HepG2 (cell line): ENCODE data around the gene VAMP2. TPM values are rescaled to one million over a fixed set of nuclear protein-coding genes. Genes with fewer than 3 reads are reported as not detected.

ENCODE experiments used
- DR1 ChIP-seq: sonication (generic); formaldehyde crosslinking; IDR thresholded peaks from 2 replicates; pipeline ENCODE4 v1.8.0; 2021; ENCODE audit warnings: mild to moderate bottlenecking, missing genetic modification reagents, inconsistent platforms
- ELF4 ChIP-seq: sonication (generic); formaldehyde crosslinking; IDR thresholded peaks from 2 replicates; pipeline ENCODE4 v1.5.0; 2020; ENCODE audit warnings: missing genetic modification reagents, mild to moderate bottlenecking, moderate library complexity, borderline replicate concordance
- GFI1 ChIP-seq: sonication (generic); formaldehyde crosslinking; IDR thresholded peaks from 2 replicates; pipeline ENCODE4 v1.5.0; 2020; ENCODE audit warnings: missing genetic modification reagents, mild to moderate bottlenecking, borderline replicate concordance
- MED13 ChIP-seq: sonication (generic); formaldehyde crosslinking; IDR thresholded peaks from 2 replicates; pipeline ENCODE4 v1.5.0; 2020; ENCODE audit warnings: missing genetic modification reagents
- PRDM10 ChIP-seq: sonication (generic); formaldehyde crosslinking; IDR thresholded peaks from 2 replicates; pipeline ENCODE4 v1.4.0; 2020; ENCODE audit warnings: low read depth, missing genetic modification reagents
- PREB ChIP-seq: sonication (generic); formaldehyde crosslinking; IDR thresholded peaks from 2 replicates; pipeline ENCODE4 v1.4.0; 2020; ENCODE audit warnings: missing genetic modification reagents
- RELA ChIP-seq: sonication (generic); formaldehyde crosslinking; IDR thresholded peaks from 2 replicates; pipeline ENCODE4 v1.4.0; 2020; ENCODE audit warnings: missing genetic modification reagents
- SAP130 ChIP-seq: IDR thresholded peaks from 2 replicates; pipeline ENCODE4 v1.6.1; 2016; ENCODE audit warnings: low read depth
- SIN3A ChIP-seq: IDR thresholded peaks from 2 replicates; pipeline ENCODE4 v1.6.1; 2011; ENCODE audit warnings: low read depth, mild to moderate bottlenecking, control low read depth, low read length, borderline replicate concordance
- SMAD9 ChIP-seq: sonication (generic); formaldehyde crosslinking; IDR thresholded peaks from 2 replicates; pipeline ENCODE4 v1.5.1; 2020; ENCODE audit warnings: mild to moderate bottlenecking, missing genetic modification reagents
- TOE1 ChIP-seq: sonication (generic); formaldehyde crosslinking; IDR thresholded peaks from 2 replicates; pipeline ENCODE4 v1.4.0; 2020; ENCODE audit warnings: mild to moderate bottlenecking, missing genetic modification reagents
- TRIM22 ChIP-seq: fragments of 450-650 bp; IDR thresholded peaks from 2 replicates; pipeline ENCODE4 v1.6.1; 2017
- ZBTB14 ChIP-seq: sonication (generic); formaldehyde crosslinking; IDR thresholded peaks from 2 replicates; pipeline ENCODE4 v1.4.0; 2020; ENCODE audit warnings: missing genetic modification reagents
- ZFX ChIP-seq: sonication (generic); formaldehyde crosslinking; IDR thresholded peaks from 2 replicates; pipeline ENCODE4 v1.4.0; 2020; ENCODE audit warnings: mild to moderate bottlenecking, low read depth, missing genetic modification reagents, moderate library complexity
- ZNF687 ChIP-seq: sonication (generic); formaldehyde crosslinking; IDR thresholded peaks from 2 replicates; pipeline ENCODE4 v1.5.1; 2020; ENCODE audit warnings: mild to moderate bottlenecking, missing genetic modification reagents, moderate library complexity
- ZNF777 ChIP-seq: sonication (generic); formaldehyde crosslinking; IDR thresholded peaks from 2 replicates; pipeline ENCODE4 v1.4.0; 2020; ENCODE audit warnings: missing genetic modification reagents
- ZSCAN21 ChIP-seq: sonication (generic); formaldehyde crosslinking; IDR thresholded peaks from 2 replicates; pipeline ENCODE4 v1.8.0; 2022; ENCODE audit warnings: mild to moderate bottlenecking, missing genetic modification reagents, moderate library complexity, borderline replicate concordance
- polyA plus RNA-seq, 8 experiments: library from polyadenylated mRNA; depleted of rRNA in 3 of 8; stranded (reverse) in 7 of 8; unstranded in 1 of 8; fragments of >200 nt; fragmentation: Illumina TruSeq in 4 of 8; extraction: Trizol in 4 of 8; gene quantifications; 2 replicates each; pipeline versions ENCODE4 v1.2.1 to v1.2.3, GENCODE V29; 2011 to 2016; ENCODE audit warnings: low read depth in 4 of 8, missing spikeins in 1 of 8, mixed read lengths in 1 of 8; ENCODE audit not compliant: insufficient read depth in 1 of 8
- total RNA-seq, 5 experiments: library from RNA; depleted of rRNA; stranded (reverse); fragments of >200 nt; fragmentation: Illumina TruSeq; extraction: Trizol; gene quantifications; 2 replicates each; pipeline ENCODE4 v1.2.3, GENCODE V29; 2016; ENCODE audit warnings: low read depth in 1 of 5

VAMP2 gene
- total and polyA plus RNA-seq, 2 of the 13 experiments (the other 11 are each of a cell fraction or from before 2014, with no cell fraction given), result 3.9 to 17.2 TPM

- TF ChIP-seq ZBTB14, result no peak
- no peak; the same call in 1 of the 2 replicates for TF ChIP-seq RELA (CRISPR knock-in tag)
- TF ChIP-seq SMAD9 (CRISPR knock-in tag), result no peak
- no peak for TF ChIP-seq ELF4 (CRISPR knock-in tag)
- peak; percentile 69; the same call in 1 of the 2 replicates for TF ChIP-seq GFI1 (CRISPR knock-in tag)
- TF ChIP-seq MED13 (CRISPR knock-in tag), result no peak
- TF ChIP-seq PREB (CRISPR knock-in tag), result no peak
- TF ChIP-seq ZSCAN21 (CRISPR knock-in tag), result no peak
- peak; percentile 75 for TF ChIP-seq ZNF687 (CRISPR knock-in tag)
- 0 out of 2 replicates have a peak, but pooled peaks have one; percentile 50 for TF ChIP-seq SIN3A
- no peak for TF ChIP-seq TRIM22
- no peak for TF ChIP-seq DR1 (CRISPR knock-in tag)
- no peak for TF ChIP-seq PRDM10 (CRISPR knock-in tag)
- TF ChIP-seq SAP130 (CRISPR knock-in tag), result no peak; the same call in 1 of the 2 replicates
- no peak; the same call in none of the 2 replicates for TF ChIP-seq ZFX (CRISPR knock-in tag)
- TF ChIP-seq TOE1, result no peak
- no peak; the same call in 1 of the 2 replicates for TF ChIP-seq ZNF777 (CRISPR knock-in tag)
Measured at GRCh38 chr17:8185582-8186445, 23.1 kb upstream of the VAMP2 start (continued).
